Lung microvascular endothelial cell (primary cell): ENCODE measurements around the gene CHD2. TPM values are rescaled to one million over a fixed set of nuclear protein-coding genes. Genes with fewer than 3 reads are reported as not detected.
"Not testable (repeated sequence)": the region's sequence is repeated elsewhere in the genome, so short reads cannot be mapped to it uniquely, and the experiment has no call there.

ENCODE experiments used
- DNase-seq, 2 donors: peaks; one replicate each; pipeline versions ENCODE4 v3.0.0 to v3.0.0-alpha.2; 2010; ENCODE audit warnings: low read depth in 2 of 2
- total RNA-seq: library from RNA; depleted of rRNA; stranded (reverse); fragments of >200 nt; gene quantifications from 2 replicates; pipeline ENCODE4 v1.2.1, GENCODE V29; 2014

The CHD2 gene
- total RNA-seq, 1 donor from 2014 or later = 51.2 TPM

DNA sequence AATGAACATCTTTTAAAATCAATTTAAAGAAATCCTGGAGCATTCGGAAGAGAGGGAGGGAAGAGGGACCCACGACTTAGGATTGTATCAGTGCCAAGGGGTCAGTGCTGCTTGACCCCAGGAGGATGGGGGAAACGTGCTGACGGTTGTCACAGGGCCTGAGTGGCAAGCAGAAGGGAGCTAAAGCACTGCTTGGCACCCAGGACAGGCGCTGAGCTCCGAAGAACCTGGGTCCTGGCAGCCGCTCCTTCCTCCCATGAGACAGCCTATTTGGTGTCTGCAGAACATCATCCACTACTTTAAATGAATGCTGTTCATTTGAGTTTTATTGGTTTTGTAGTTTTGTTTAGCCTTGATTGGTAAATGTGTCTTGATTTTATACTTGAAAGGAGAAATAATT lies 134.4 kb downstream of the CHD2 start:
- DNase-seq = no peak

DNA sequence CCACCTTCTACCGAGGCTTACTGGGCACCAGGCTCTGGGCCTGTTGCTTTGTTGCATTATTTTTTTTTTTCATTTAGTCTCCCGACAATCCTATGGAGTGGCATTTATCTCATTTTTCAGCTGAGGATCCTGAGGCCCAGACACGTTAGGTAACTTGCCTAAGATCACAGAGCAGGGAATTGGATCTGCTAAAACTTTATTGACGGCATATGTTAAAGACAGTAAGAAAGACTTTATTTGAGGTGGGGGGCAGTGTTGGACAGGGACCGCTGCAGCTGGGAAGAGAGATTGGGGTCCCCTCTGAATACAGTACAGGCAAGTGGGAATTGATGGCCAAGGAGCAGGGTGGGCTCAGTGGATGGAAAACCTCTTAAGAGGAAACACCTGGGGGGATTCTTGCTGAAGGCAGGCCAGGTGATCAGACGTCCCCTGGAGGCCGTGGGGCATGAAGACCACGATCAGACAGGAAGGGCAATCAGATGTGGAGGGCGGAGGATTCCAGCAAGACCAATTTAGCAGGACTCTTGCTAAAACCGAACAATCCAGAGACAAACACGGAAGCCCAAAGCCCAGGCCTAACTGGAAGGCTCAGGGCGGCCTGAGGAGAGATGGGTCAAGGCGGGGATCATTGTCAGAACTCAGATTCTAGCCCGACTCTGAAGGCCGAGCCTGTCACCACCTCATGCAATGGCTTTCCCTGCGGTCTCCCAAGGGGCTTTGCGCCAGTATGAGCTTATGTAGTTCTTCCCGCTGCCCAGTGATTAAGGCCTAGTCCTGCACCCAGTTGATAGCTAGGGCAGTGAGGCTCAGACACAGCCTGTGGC lies 135.2 kb downstream of the CHD2 start:
- DNase-seq = no peak

DNA sequence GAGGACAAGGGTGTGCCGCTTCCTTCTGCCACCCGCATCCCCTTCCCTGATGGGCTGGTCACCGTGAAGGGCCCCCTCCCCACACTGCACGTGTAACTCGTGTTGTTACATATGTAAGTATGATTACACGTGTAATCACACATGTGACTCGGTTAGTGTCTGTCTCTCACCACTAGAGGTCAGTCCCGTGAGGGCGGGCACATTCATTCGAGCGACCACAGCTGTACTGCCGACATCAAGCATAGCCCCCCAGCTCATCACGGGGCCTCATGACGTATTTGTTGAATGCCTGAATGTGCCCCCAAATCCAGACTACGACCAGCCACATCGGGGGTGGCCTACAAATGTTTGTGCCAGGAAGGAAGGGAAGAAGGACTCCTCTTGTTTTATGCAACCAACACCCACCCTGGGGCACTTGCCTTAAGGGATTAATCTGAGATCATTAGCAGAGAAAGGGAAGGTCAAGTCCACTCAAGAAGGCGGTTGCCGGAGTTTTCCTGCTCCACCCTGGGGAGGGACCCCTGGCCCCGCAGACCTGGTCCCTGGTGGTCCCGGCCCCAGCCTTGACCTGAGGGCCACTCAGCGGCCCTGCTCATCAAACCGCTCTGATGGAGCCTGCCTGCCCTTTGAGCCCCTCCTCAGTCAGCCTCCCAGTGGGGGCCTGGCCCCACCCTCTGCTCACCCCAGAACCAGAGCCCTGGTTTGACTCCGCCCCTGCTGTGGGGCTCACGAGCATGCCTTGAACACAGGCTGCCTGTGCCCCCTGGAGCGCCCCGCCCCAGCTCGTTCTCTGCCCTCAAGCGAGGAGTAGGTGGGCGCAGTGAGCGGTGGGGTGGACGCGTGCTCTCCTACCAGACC lies 136.1 kb downstream of the CHD2 start:
- peak; percentile 34 to 71 for DNase-seq

DNA sequence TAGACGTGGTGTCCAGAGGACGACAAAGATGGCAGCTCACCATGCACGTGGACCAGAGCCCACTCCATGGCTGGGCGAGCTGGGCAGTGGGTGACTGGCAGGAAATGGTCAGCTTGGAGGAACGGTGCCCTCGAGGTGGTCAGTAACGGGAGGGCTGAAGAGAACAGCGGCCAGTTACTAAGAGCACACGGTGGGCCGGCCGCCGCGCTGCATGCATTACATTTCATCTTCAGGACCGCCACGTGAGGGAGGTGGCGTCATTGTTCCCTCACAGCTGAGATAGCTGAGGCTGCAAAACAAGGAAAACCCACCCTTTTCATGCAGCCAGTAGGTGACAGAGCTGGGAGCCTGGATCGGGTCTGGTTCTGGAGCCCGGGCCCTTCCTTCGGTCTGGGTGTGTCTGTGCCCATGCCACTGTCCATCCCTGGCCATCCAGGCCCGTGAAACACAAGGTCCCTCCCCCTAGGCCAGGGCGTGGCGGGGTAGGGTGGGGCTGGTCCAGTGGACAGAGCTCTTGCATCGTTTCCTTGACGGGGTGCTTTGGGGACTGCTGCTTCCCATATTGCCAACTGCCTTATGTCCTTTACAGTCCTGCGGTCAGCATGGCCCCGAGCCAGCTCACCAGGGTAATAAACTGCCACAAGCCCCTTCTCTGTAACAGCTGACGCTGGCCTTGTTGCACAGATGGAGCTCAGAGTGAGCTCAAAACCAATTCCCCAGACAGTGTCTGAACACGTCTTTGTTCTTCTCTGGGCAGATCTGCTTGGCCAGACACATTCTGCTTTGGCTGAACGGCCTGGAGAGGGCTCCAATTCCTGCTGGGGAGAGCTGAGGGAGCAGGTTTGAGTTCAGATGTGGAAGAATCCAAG lies 137.1 kb downstream of the CHD2 start:
- DNase-seq = no peak

DNA sequence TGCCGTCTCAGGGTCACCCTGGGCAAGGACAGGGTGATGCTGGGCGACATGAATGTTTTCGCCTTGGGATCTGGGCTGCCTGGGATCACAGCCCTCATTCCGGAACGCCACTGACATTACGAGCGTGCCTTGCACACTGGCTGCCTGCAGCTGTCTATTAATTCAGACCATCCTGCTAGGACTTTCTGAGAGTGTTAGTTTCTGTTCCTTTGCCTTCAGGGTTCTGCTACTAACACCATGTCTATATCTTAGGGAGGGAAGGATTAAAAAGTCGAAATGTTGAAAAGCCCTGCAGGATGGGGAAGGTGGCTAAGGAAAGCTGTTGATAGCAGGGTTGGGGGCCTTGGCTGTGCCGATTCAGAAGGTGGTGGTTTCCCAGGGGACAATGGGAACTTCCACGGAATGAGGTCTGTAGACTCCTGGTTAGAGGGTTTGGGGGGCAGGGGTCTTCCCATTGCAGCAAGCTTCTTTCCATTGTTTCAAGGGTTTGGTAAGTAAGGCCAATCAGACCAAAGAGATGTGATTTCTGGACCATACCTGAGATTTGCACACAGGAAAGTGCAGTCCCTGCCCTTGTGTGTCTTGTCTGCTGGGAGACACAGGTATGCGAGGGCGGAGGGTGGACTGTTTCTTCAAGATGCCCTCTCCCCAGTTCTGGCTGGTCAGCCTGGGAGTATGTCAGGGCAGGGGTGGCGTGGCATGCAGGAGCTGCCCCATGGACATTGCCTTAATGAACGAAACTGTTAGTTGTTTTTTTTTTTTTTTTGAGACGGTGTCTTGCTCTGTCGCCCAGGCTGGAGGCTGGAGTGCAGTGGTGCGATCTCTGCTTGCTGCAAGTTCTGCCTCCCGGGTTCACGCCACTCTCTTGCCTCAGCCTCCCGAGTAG lies 137.9 kb downstream of the CHD2 start:
- no peak for DNase-seq

DNA sequence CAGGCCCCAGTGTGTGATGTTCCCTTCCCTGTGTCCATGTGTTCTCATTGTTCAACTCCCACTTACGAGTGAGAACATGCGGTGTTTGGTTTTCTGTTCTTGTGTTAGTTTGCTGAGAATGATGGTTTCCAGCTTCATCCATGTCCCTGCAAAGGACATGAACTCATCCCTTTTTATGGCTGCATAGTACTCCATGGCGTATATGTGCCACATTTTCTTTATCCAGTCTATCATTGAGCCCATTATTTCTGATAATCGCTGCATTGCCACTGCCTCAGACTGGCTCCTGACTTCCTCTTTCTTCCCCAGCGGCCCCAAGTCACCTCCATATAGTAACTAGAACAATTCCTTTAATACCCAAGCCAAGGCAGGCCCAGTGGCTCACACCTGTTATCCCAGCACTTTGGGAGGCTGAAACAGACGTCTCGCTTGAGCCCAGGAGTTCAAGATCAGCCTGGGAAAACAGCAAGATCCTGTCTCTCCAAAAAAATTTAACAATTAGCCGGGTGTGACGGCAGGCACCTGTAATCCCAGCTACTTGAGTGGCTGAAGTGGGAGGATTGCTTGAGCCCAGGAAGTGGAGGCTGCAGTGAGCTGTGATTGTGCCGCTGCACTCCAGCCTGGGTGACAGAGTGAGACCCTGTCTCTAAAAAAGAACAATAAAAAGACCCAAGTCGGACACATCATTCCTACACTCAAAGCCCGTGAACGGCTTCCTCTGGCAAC lies 139.6 kb downstream of the CHD2 start:
- DNase-seq = not testable (repeated sequence)

DNA sequence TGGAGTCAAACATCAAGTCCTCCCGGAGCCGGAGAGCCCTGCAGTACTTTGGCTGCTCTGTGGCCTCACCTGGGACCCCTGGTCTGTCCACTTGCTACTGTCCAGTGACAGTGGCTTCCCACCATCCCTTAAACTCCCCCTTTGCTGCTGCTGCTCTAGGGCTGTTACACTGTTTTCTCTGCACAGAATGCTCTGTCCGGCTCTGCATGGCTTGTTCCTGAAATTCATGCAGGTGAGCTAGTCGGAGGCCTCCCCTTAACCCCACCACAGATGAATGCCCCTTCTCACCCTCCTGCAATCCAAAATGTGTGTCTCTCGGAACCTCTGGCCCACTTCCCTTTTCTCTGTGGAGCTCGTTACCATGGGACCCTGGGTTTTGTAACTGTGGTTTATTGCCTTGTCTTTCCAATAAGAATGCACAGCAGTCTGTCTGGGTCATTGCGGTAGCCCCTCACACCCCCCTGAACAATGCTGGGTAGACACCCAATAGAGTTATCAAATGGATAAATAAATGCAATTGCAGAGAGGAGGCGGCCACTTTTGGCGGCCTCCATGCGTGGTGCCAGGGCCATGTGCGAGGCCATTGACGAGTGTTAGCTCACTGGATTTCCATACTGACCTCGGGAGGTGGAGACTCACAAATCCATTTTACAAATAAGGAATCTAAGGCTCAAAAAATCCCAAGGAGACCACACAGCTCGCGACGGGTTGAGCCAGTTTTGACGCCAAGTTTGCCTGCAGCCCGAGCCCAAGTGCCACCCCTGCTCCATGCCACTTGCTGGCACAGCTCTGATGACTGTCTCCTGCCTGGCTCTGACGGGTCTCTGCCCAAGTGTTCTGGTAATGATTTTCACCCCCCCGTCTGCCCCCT lies 140.4 kb downstream of the CHD2 start:
- no peak for DNase-seq

DNA sequence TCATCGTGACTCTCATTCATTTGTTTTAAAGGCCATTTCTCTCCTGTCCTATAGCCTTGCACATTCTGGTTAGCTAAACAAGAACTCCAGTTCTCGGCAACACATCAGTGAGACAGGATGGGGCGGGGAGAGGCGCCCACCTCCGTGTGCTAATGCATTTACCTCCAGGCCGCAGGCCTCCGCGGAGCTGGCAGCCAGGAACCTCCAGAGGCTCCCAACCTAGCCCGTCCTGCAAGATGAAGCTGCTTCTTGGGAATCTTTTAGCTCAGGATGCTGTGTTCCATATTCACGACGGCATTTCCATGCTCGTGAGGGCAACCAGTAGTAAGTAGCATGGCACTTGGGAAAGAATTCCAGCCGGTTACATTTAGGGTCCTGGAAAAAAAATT lies 141.0 kb downstream of the CHD2 start:
- DNase-seq = no peak

DNA sequence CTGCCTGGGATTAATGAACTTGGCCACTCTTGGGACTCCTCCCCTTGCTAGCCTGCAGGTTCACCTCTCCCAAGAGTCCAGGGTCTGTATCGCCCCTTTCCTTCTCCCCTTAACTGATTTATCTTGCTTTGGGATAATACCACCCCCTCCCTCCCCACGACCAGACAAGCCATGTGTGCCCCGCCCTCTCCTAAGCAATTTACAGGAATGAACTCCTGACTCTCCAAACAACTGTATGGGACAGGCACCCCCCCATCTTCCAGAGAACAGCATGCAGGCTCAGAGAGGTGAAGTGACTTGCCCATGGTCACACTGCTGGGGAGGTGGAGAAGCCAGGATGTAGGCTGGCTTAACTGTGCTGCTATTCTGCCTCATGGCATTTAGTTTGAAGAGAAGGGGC lies 142.1 kb downstream of the CHD2 start:
- DNase-seq = no peak

DNA sequence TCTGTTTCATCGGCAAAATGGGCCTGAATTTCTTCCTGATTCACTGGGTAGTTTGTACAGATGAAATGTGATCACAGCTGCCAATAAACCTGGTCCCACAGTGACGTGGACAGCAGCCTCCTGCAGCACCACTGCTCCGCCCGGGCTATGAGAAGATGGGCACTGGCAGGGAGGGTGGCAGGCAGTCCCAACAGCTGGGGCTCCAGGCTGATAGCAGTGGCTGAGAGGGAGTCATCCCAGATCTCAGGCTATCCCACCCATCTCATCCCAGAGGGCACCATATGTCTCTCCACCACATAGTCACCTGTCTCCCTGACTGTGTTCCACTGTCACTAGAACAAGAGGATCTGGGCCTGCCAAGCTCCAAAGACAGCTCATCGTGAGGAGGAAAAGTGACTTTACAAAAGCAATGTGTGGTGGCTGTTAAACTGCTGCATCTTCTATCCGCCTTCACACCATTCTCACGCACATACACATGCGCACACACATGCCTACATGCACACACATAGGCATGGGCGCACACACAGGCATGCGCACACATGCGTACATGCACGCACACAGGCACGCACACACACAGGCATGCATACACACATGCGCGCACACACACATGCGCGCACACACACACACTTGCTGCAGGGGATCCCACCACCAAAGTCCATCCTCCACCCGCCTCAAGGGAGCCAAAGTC lies 142.7 kb downstream of the CHD2 start:
- DNase-seq = no peak

DNA sequence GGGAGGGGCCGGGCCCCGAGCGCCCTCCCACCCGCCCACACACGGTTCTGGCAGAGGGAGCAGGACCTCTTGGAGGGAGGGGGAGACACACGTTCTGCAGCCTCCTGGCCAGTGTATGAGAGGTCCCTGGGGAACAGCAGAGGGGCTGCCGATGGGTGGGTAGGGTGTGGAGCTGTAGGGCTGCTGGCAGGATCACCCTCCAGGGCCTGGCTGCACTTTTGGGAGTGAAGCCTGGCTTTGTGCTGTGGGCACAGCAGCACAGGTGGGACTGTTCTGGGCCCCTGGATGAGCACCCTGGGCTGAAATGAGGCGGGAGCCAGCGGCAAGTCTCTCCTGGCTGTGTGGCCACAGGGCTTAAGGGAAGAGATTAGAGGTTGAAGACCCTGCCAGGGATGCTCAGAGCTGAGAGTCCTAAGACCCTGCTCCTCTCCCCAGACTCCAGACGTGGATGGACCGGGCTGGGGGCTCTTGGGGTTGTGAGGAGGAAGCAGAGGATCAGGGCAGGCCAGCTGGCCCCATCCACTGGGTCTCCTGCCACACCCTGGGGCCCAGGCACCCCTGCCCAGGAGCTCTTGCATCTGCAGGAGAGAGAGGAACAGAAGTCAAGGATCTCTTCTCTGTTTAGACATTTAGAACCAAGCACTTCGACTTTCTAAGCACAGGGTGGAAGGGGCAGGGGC lies 143.6 kb downstream of the CHD2 start:
- no peak for DNase-seq

DNA sequence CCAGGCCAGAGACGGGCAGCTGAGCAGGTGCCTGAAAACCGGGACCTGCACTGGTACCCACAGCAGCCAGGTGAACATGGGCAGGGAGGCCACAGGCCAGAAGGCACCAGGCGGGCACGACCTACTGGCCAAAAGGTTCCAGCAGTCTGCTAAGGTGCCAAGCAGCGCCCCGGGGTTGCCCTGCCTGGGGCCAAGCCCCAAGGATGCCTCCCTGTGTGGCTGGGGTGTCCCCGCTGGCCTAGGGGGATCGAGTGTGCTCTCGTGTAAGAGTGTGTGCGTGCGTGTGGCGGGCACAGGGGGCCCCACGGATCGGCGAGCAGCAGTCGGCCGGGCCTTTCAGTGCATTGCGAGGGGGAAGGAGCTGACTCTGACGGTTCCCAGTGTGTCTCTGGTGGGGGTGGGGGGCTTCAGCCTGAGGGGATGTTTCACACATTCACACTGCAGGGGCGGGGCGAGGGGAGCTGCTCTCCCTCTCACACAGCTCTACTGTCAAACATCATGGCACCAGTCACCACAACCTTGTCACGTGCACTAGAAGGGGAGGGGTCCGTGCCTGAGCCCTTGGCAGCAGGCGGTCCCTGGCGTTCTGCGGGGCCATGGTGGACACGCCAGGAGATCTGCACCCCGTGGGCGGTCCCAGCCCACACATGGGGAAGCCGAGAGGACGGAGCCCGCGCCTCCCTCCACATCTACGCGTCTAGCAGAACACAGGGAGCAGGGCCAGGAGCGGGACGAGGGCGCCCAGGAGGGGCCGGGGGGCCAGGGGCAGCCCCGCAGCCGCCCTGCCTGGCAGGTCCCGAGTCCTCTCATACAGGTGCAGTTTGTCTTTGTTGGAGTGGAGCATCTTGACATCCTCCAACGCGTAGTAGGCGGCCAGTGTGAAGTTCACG lies 144.4 kb downstream of the CHD2 start:
- DNase-seq = no peak

DNA sequence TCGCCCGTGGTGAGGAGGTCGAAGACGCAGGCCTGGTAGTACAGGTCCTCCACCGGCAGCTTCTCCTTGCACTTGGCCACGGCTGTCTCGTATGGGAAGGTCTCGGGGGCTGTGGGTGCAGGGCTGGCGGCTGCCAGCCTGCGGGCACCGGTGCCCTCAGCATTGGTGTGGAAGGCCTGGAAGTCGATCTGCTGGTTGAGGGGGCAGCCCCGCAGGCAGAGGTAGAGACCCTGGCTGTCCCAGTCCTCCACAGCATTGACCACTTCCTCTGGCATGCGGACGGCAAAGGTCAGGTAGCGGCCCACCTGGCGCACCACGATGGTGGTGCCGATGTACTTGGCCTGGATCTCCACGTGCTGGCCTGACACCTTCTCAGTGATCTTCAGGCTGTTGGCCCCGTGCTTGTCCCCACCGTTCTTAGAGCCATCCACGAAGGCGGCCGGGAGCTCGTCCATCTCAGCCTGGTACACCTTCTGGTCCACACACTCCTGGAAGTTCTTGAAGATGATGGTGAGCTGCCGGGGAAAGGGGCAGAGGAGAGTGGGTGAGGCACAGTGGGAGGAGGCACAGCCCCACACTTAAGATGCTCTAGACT lies 145.2 kb downstream of the CHD2 start:
- DNase-seq = no peak

DNA sequence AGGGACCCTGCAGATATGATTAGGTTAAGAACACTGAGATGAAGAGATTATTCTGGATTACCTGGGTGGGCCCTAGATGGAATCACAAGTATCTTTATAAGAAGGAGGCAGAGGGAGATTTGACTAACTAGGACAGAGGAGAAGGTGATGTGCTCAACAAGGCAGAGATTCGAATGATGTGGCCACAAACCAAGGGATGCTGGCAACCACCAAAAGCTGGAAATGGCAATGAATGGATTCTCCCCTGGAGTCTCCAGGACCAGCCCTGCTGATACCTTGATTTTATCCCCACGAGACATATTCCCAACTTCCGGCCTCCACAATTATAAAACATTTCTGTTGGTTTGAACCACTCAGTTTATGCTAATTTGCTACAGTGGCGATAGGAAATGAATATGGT lies 146.0 kb downstream of the CHD2 start:
- DNase-seq = no peak

DNA sequence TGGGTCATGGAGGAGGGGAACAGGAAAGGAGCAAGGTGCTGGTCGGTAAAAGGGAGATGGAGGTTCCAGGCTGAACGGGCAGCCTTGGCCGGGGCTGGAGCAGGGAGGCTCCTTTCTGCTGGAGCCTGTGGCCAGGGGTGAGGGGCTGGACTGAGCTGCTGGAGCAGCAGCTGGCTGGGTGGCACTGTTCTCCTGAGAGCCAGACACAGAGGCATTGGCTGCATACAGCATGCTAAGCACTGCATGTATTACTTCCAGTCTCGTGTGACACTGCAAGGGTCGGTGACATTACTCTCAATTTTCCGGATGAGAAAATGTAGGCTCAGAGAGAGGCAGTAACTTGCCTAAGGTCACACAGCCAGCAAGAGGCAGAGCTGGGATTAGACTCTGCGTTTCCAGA lies 146.6 kb downstream of the CHD2 start:
- DNase-seq = no peak

DNA sequence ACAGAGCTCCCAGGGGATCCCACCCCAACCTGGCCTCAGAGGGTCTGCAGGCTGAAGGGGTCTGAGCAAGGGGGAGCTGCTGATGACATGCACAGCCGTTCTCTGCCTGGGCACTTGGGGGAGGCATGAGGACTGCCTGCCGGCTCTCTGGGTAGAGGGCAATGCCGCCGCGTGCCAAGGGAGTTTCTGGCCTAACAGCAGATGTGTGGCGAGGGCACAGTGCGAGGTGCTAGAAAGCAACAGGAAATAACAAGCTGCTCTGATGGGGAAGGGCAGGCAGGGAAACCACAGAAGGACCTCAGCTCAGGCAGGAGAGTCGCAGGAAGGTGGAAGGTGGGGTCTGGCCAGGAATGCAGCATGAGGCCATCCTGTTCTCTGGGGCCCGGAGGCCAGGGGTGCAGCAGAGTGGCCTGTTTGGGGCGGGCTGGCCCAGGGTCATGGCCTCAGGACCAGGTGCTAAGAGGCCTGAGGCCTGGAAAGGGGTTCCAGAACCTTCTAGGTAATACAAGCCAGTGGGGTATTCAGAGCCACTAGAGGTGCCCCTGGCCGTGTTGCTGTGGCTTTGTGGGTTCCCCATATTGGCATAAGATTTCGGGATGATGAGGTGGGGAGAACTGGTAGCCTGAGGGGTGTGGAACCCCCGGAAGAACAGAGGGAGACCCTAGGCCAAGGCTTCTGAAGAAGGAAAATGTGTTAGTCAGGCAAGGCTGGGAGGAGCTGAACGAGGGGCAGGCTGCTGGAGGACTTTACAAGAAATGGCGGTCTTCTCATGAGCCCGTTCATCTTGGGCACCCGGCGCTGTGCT lies 147.7 kb downstream of the CHD2 start:
- no peak for DNase-seq
